Measurements from ENCODE around the gene PODXL. TPM values are rescaled to one million over a fixed set of nuclear protein-coding genes. Genes with fewer than 3 reads are reported as not detected.
A peak's percentile ranks its signal among the peaks of the same experiment; 100 is the strongest.

The PODXL gene
- total RNA-seq, 2 donors from 2014 or later, result 23.0 to 50.8 TPM

- no peak overlapping the region for H3K27ac ChIP-seq
- DNase-seq (ENCODE audit: low spot score), result no peak
- H3K9me3 ChIP-seq, result no peaks in the 10 kb centered on the region
- no peak overlapping the region for H3K4me3 ChIP-seq
- ATAC-seq (ENCODE audit: insufficient number of reproducible peaks, low FRiP score, low read depth), result no peak
- no peak for TF ChIP-seq CTCF (IDR thresholded peaks at IDR 0.05)
- peaks cover 18 to 30% of the 10 kb centered on the region in 2 donors for H3K4me1 ChIP-seq (ENCODE audit: control insufficient read depth in 1 of 2, low read depth in 2 of 2)
- no peaks in the 10 kb centered on the region for H3K36me3 ChIP-seq
- H3K27me3 ChIP-seq (replicated peaks; ENCODE audit: insufficient read depth), result no peaks in the 10 kb centered on the region
These were observed 72.8 kb downstream of the PODXL start for GRCh38 chr7:131483586-131483985.

GRCh38 chr7:131482800-131483199 is 73.6 kb downstream of the PODXL start:
- Histone ChIP-seq H3K4me1 (ENCODE audit: control insufficient read depth in 1 of 2, low read depth in 2 of 2) (peaks cover 18 to 30% of the 10 kb centered on the region in 2 donors), H3K9me3 (no peaks in the 10 kb centered on the region), H3K36me3 (no peaks in the 10 kb centered on the region), H3K4me3 (no peak overlapping the region), H3K27ac (no peak overlapping the region), H3K27me3 (replicated peaks; ENCODE audit: insufficient read depth) (no peaks in the 10 kb centered on the region)
- no peak for TF ChIP-seq CTCF (IDR thresholded peaks at IDR 0.05)
- no peak for ATAC-seq (ENCODE audit: insufficient number of reproducible peaks, low FRiP score, low read depth)
- no peak for DNase-seq (ENCODE audit: low spot score)

DNA sequence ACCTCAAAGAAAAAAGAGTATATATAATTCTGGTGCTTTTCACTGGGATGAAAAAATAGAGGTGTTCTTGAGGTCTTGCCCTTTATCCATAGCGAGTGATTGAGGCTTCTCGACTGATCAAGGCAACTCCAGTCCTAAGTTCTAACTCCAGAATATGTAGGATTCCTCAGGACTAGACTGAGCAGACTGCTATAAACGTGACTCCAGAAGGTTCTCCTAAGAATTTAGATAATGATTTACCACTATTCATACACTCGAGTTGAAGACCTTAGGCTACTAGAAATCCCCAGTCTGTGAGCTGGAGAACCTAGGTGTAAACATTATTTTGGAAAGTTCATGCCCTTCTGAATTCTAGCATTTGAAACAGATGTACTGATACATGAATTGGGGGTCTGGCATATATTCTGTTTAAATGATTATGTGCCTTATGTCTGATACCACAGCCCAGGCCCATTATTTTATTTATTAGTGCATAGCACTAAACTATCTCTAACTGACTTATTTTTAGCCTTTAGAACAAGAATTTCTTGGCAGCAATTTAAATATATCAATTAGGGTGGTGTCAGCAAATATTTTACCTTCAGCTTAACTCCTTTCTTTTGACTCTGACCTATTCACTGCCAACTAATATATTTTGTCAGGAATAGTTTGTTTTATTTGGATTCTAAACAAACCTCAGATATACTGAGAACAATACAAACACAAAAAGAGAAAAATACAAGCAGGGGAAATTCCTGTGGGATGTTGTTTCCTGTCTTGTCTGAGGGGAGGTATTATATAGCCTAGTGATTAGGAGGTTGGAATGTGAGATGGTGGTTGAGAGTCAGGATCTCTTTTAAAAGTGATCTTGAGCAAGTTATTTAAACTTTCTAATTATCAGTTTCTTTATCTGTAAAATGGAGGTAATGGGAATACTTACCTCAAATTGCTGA is 75.8 kb downstream of the PODXL start:
- H3K36me3 ChIP-seq, result no peaks in the 10 kb centered on the region
- no peak overlapping the region for H3K4me3 ChIP-seq
- peaks cover 9 to 17% of the 10 kb centered on the region in 2 donors for H3K4me1 ChIP-seq (ENCODE audit: control insufficient read depth in 1 of 2, low read depth in 2 of 2)
- no peaks in the 10 kb centered on the region for H3K9me3 ChIP-seq
- no peak for TF ChIP-seq CTCF (IDR thresholded peaks at IDR 0.05)
- H3K27ac ChIP-seq, result no peak overlapping the region
- no peaks in the 10 kb centered on the region for H3K27me3 ChIP-seq (replicated peaks; ENCODE audit: insufficient read depth)
- DNase-seq (ENCODE audit: low spot score) (no peak), ATAC-seq (ENCODE audit: insufficient number of reproducible peaks, low FRiP score, low read depth) (no peak)

- DNase-seq (ENCODE audit: low spot score) (no peak), ATAC-seq (ENCODE audit: insufficient number of reproducible peaks, low FRiP score, low read depth) (no peak)
- Histone ChIP-seq H3K4me3 (no peak overlapping the region), H3K4me1 (ENCODE audit: control insufficient read depth in 1 of 2, low read depth in 2 of 2) (peaks cover 18 to 24% of the 10 kb centered on the region in 2 donors), H3K27me3 (replicated peaks; ENCODE audit: insufficient read depth) (no peaks in the 10 kb centered on the region), H3K36me3 (no peaks in the 10 kb centered on the region), H3K9me3 (no peaks in the 10 kb centered on the region), H3K27ac (no peak overlapping the region)
- no peak for TF ChIP-seq CTCF (IDR thresholded peaks at IDR 0.05)
These were observed 79.7 kb downstream of the PODXL start for GRCh38 chr7:131476740-131477139.

DNA sequence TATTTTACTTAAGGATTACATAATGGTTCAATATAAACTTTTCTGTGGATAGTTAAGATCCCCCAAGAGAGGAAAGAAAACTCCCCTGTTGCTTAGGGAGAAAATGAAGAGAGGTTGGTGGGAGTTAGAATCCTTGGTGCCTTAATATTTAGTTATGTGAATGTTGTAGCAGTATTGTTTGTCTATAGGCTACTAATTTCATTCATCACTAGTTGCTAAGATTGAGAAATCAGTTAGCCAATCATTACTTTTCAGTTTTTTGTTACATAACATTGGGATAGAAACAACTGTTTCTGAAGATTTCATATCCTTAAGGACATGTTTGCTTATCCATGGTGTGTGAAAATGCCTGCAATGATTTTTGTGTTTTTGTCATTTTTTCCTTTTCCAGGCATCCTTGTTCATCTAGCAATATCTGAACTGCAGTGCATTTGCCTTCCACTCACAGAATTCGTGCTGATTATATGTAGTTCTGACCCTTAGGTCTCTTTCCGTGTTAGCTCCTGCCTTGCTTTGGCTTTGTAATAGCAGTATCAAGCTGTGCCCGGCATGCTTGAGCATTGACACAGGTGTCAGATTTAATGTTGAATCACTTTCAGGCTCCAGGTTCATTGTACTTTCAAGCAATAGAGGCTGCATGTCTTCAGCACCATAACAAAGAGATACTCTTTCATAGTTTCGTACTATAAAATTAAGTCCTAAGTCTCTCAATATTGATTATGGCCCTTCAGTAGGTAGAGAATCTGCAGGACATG is 85.0 kb downstream of the PODXL start:
- ATAC-seq (ENCODE audit: insufficient number of reproducible peaks, low FRiP score, low read depth) (peak; percentile 50), DNase-seq (ENCODE audit: low spot score) (no peak)
- peak overlapping the region; percentile 10 to 66 for H3K27ac ChIP-seq
- no peak for TF ChIP-seq CTCF (IDR thresholded peaks at IDR 0.05)
- no peaks in the 10 kb centered on the region for H3K9me3 ChIP-seq
- H3K4me3 ChIP-seq, result no peak overlapping the region
- H3K27me3 ChIP-seq (replicated peaks; ENCODE audit: insufficient read depth), result no peaks in the 10 kb centered on the region
- H3K36me3 ChIP-seq, result peaks cover 6% of the 10 kb centered on the region
- peaks cover 10 to 18% of the 10 kb centered on the region in 2 donors for H3K4me1 ChIP-seq (ENCODE audit: control insufficient read depth in 1 of 2, low read depth in 2 of 2)
